Measurements from ENCODE around the gene C17orf100. TPM values are rescaled to one million over a fixed set of nuclear protein-coding genes. Genes with fewer than 3 reads are reported as not detected.
A peak's percentile ranks its signal among the peaks of the same experiment; 100 is the strongest.

C17orf100 gene
- total and polyA plus RNA-seq, 2 of the 13 experiments (the other 11 are each of a cell fraction or from before 2014, with no cell fraction given): 3.6 to 8.7 TPM

DNA sequence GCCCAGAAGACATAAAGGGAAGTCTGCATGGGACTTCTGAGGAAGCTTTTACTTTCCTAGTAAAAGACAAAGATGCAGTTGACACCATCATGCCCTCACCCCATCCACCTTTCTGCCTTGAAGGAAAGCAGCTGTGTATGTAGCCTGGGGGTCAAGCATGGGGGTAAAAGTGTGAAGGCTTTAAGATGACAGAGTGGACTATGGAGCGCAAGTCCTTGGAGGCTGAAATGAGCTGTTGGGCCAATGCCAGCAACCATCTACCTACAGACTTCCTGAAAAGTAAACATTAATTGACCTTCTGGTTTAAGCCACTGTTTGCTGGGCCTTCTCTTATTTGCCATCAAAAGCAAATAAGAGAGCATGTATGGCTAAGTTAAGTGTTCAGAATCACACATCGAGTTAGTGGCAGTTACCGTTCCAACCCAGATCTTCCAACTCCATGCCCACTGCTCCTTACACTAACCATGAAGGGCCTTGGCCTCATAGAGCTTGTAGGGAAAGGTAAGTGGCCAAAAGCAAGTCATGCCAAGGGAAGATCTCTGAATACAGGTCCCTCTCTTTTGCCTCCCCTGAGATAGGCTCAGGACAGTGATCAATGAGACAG, 31.6 kb downstream of the C17orf100 start (continued):
- TF ChIP-seq, protein P1, sequence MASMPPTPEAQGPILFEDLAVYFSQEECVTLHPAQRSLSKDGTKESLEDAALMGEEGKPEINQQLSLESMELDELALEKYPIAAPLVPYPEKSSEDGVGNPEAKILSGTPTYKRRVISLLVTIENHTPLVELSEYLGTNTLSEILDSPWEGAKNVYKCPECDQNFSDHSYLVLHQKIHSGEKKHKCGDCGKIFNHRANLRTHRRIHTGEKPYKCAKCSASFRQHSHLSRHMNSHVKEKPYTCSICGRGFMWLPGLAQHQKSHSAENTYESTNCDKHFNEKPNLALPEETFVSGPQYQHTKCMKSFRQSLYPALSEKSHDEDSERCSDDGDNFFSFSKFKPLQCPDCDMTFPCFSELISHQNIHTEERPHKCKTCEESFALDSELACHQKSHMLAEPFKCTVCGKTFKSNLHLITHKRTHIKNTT (CRISPR knock-in tag; IDR thresholded peaks at IDR 0.05): no peak
- TF ChIP-seq ZNF317 (CRISPR knock-in tag; IDR thresholded peaks at IDR 0.05): no peak
- TF ChIP-seq MED8 (CRISPR knock-in tag; IDR thresholded peaks at IDR 0.05; ENCODE audit: insufficient replicate concordance): no peak
- no peak for TF ChIP-seq ZNF441 (CRISPR knock-in tag; IDR thresholded peaks at IDR 0.05; ENCODE audit: borderline replicate concordance)
- TF ChIP-seq SRSF4 (IDR thresholded peaks at IDR 0.05; ENCODE audit: low read depth, low read length, poor library complexity, severe bottlenecking): no peak
- TF ChIP-seq ZNF619 (CRISPR knock-in tag; IDR thresholded peaks at IDR 0.05): no peak
- TF ChIP-seq, protein P2, sequence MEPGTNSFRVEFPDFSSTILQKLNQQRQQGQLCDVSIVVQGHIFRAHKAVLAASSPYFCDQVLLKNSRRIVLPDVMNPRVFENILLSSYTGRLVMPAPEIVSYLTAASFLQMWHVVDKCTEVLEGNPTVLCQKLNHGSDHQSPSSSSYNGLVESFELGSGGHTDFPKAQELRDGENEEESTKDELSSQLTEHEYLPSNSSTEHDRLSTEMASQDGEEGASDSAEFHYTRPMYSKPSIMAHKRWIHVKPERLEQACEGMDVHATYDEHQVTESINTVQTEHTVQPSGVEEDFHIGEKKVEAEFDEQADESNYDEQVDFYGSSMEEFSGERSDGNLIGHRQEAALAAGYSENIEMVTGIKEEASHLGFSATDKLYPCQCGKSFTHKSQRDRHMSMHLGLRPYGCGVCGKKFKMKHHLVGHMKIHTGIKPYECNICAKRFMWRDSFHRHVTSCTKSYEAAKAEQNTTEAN (CRISPR knock-in tag; conservative IDR thresholded peaks at IDR 0.05): 0 out of 2 replicates have a peak, but pooled peaks have one; percentile 33
- TF ChIP-seq MAZ (IDR thresholded peaks at IDR 0.05; ENCODE audit: borderline replicate concordance, low read depth, low read length): no peak
- TF ChIP-seq MAZ (CRISPR knock-in tag; IDR thresholded peaks at IDR 0.05; ENCODE audit: low read depth): no peak
- TF ChIP-seq, protein P3, sequence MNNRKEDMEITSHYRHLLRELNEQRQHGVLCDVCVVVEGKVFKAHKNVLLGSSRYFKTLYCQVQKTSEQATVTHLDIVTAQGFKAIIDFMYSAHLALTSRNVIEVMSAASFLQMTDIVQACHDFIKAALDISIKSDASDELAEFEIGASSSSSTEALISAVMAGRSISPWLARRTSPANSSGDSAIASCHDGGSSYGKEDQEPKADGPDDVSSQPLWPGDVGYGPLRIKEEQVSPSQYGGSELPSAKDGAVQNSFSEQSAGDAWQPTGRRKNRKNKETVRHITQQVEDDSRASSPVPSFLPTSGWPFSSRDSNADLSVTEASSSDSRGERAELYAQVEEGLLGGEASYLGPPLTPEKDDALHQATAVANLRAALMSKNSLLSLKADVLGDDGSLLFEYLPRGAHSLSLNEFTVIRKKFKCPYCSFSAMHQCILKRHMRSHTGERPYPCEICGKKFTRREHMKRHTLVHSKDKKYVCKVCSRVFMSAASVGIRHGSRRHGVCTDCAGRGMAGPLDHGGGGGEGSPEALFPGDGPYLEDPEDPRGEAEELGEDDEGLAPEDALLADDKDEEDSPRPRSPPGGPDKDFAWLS (CRISPR knock-in tag; IDR thresholded peaks at IDR 0.05; ENCODE audit: borderline replicate concordance): no peak
- no peak; the same call in 1 of the 2 replicates for TF ChIP-seq IRF2 (CRISPR knock-in tag; IDR thresholded peaks at IDR 0.05)
- TF ChIP-seq NR2F1 (CRISPR knock-in tag; IDR thresholded peaks at IDR 0.05): peak; percentile 49 to 83; a peak in 3 of 4 replicates
- TF ChIP-seq ZNF780A (CRISPR knock-in tag; IDR thresholded peaks at IDR 0.05): no peak
- no peak for TF ChIP-seq MLLT10 (CRISPR knock-in tag; IDR thresholded peaks at IDR 0.05)
- no peak for TF ChIP-seq ZNF234 (CRISPR knock-in tag; conservative IDR thresholded peaks at IDR 0.05)
- no peak for TF ChIP-seq MAFG (CRISPR knock-in tag; IDR thresholded peaks at IDR 0.05)
- no peak for TF ChIP-seq SRF (IDR thresholded peaks at IDR 0.05; ENCODE audit: low read depth, low read length)
- no peak for TF ChIP-seq ELF3 (CRISPR knock-in tag; IDR thresholded peaks at IDR 0.05)
- no peak for TF ChIP-seq MATR3 (CRISPR knock-in tag; IDR thresholded peaks at IDR 0.05)
